Calu3 (cell line): ENCODE measurements around the gene LIF. TPM values are rescaled to one million over a fixed set of nuclear protein-coding genes. Genes with fewer than 3 reads are reported as not detected.

ENCODE experiments used
- BruUV-seq: library from RNA; stranded (reverse); fragments of 400-500 nt; replicated peaks from 2 replicates; lab custom pipeline; 2021; lab: Mats Ljungman, UMichigan
- CTCF ChIA-PET: fragments of 300-600 bp; sonication (Branson Sonifier 250); formaldehyde crosslinking; loops from one replicate; lab custom pipeline; 2022; ENCODE audit warnings: antibody characterized with exemption; lab: Charles Lee
- DNase-seq: peaks from one replicate; pipeline ENCODE4 v3.0.0; 2022
- H3K27ac Mint-ChIP-seq: one replicate; pipeline ENCODE4 v1.8.0; 2022; ENCODE audit warnings: mixed read lengths; ENCODE audit not compliant: unreplicated experiment
- H3K27me3 Mint-ChIP-seq: one replicate; pipeline ENCODE4 v1.8.0; 2022; ENCODE audit warnings: mixed read lengths; ENCODE audit not compliant: unreplicated experiment
- H3K36me3 Mint-ChIP-seq: one replicate; pipeline ENCODE4 v1.8.0; 2022; ENCODE audit warnings: mild to moderate bottlenecking, moderate library complexity, mixed read lengths; ENCODE audit not compliant: insufficient read depth, unreplicated experiment
- H3K4me1 Mint-ChIP-seq: one replicate; pipeline ENCODE4 v1.8.0; 2022; ENCODE audit warnings: mild to moderate bottlenecking, low read depth, mixed read lengths; ENCODE audit not compliant: unreplicated experiment
- H3K4me3 Mint-ChIP-seq: one replicate; pipeline ENCODE4 v1.8.0; 2022; ENCODE audit warnings: mild to moderate bottlenecking, low read depth, moderate library complexity, mixed read lengths; ENCODE audit not compliant: unreplicated experiment
- H3K9me3 Mint-ChIP-seq: one replicate; pipeline ENCODE4 v1.8.0; 2022; ENCODE audit warnings: low read depth, mixed read lengths; ENCODE audit not compliant: unreplicated experiment
- CTCF ChIP-seq: fragments of 200-600 bp; IDR thresholded peaks from one replicate; pipeline ENCODE4 v1.8.0; 2022; ENCODE audit warnings: antibody characterized with exemption; ENCODE audit not compliant: unreplicated experiment
- intact Hi-C: fragments of 100-400 bp; cut with micrococcal nuclease; formaldehyde crosslinking; loops from one replicate; pipeline ENCODE4 v1.10.0; 2022; ENCODE audit not compliant: unreplicated experiment
- total RNA-seq: library from RNA; stranded (reverse); gene quantifications from 2 replicates; pipeline ENCODE4 v1.2.3, GENCODE V29; 2022

LIF gene
- total RNA-seq, 1 experiment from 2014 or later, result 260 TPM

DNA sequence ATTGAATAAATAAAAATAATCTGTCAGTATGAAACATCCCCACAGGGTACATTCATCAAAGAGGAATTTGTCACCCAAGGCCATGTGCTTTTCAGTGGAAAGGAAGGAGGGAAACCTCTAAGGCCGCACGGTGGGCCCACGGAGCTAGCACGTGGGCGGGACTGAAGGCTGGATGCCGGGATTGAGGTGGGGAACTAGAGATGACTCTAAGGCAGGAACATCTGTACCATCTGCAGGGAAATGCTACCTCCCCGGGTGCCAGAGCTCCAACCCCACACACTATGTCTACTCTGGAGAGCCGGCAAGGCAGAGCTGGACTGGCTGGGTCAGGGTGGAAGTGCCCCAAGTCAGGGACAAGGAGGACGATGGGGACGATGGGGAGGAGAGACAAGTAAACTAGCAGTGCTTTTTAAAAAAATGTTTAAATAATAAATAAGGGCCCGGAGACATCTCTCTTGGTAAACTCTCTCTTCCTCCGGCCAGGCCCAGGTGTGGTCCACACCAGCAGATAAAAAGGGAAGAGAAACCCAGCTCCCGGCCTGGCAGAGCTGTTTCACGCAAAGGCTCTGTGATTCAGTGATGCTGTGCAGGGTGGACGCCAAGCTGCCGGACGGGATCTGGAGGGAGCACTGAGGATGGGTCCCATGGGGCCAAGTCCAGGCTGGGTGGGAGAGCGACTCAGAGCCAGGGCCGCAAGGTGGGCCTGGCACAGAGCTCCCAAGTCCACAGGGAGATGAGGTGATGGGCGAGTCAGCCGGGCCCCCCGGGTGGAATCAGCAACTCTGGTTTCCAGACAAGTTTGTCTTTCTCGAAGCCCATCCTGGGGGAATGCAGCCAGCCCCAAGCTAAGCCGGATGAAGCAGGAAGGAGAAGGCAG is 5.8 kb downstream of the LIF start:
- H3K27me3 Mint-ChIP-seq, result no peaks in the 10 kb centered on the region
- CTCF ChIA-PET, result no interaction called here
- H3K36me3 Mint-ChIP-seq, result peaks cover 100% of the 10 kb centered on the region
- H3K27ac Mint-ChIP-seq, result peak overlapping the region; percentile 98
- no peak for DNase-seq
- H3K4me3 Mint-ChIP-seq, result peak overlapping the region; percentile 78
- TSS peak; percentile 0 for BruUV-seq
- peaks cover 82% of the 10 kb centered on the region for H3K4me1 Mint-ChIP-seq
- no peaks in the 10 kb centered on the region for H3K9me3 Mint-ChIP-seq
- no peak for TF ChIP-seq CTCF
- intact Hi-C loops, result no loop called here

DNA sequence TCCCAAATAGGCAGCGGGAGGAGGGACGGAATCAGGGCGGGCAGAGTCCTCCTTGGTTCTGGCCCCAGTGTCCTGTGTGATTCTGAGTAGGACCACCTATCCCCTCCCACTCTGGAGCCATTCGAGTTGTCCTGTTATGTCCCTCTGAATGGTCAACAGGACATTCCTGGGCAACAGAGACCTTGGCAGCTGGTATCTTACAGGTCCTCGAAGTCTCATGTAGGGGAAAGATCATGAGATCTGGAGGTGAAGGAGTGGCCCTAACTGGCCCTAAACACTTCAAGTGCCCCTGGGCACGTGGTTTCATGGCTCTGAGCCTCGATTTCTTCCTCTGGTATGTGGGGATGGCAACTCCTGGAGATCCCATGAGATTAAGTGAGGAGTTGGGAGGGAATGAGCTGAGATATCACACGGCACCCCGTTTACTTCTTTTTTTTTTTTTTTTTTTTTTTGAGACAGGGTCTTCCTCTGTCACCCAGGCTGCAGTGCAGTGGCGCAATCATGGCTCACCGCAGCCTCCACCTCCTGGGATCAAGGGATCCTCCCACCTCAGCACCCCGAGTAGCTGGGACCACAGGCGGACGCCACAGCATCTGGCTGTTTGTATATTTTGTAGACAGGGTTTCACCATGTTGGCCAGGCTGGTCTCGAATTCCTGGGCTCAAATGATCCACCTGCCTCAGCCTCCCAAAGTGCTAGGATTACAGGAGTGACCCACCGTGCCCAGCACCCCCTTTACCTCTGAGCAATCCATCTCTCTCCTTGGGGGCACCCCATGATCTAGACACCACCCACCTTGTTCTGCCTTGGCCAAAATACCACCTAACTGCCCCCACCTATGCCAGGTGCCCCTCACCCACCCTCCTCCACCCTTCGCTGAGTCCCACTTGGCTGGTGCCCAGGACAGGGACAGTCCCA is 6.8 kb downstream of the LIF start:
- peak; percentile 41 for DNase-seq

DNA sequence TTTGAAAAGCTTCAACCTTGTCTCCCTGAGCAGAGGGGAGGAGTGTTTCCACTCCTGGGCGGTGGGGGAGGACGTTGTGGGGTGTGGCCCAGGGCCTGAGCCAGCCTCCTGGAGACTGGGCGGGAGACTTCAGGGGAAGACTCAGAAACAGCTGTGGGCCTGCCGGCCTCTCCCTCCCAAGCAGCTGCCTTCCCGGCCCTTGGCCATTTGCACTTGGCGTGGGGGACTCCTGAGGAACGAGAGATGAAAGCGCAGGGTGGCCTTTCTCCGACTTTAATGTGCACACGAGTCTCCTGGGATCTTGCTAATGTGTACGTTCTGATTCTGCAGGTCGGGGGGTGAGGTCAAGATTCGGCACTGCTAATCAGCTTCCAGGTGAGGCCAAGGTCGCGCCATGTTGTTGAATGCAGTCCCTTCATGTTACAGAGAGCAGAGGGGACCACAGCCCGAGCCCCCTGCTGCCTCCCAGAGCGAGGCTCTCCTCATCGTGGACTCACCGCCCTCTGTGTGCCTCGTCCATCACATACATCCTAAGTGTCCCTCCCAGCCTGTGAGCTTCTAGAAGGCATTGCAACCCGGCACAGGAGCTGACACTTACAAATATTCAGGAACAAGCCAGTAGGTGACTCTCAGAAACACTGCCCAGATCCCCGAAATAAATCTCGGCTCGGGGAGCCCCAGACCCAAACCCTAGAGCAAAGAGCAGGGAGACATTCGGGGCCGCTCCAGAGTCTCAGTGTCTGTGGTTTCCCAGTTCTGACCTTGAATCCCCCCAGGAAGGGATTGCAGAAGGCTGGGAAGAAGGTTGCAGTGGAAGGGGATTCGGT is 7.7 kb downstream of the LIF start:
- H3K4me3 Mint-ChIP-seq, result peak overlapping the region; percentile 33
- peaks cover 80% of the 10 kb centered on the region for H3K4me1 Mint-ChIP-seq
- no peaks in the 10 kb centered on the region for H3K27me3 Mint-ChIP-seq
- intact Hi-C loops, result loop anchor here (5.0 kb wide), 1 partner anchor 132 kb away; no protein-coding TSS in a partner anchor
- peak overlapping the region; percentile 98 for H3K27ac Mint-ChIP-seq
- TF ChIP-seq CTCF, result no peak
- no peaks in the 10 kb centered on the region for H3K9me3 Mint-ChIP-seq
- BruUV-seq, result no TSS peak
- DNase-seq, result peak; percentile 85
- peaks cover 93% of the 10 kb centered on the region for H3K36me3 Mint-ChIP-seq
- CTCF ChIA-PET, result interaction anchor here (0.6 to 1.8 kb wide), 8 partner anchors 26 to 131 kb away, joined by 3 to 6 read pairs (median 4); no protein-coding TSS in a partner anchor

More for the DNA sequence above, 6.8 kb downstream of the LIF start:
- intact Hi-C loops, result loop anchor here (5.0 kb wide), 1 partner anchor 132 kb away; no protein-coding TSS in a partner anchor
- CTCF ChIA-PET, result interaction anchor here (0.6 to 1.8 kb wide), 4 partner anchors 27 to 132 kb away, joined by 3 to 6 read pairs (median 5); no protein-coding TSS in a partner anchor
- Mint-ChIP-seq H3K4me1 (peaks cover 85% of the 10 kb centered on the region), H3K27me3 (no peaks in the 10 kb centered on the region), H3K4me3 (peak overlapping the region; percentile 78), H3K9me3 (no peaks in the 10 kb centered on the region), H3K27ac (peak overlapping the region; percentile 98), H3K36me3 (peaks cover 99% of the 10 kb centered on the region)
- no TSS peak for BruUV-seq
- TF ChIP-seq CTCF, result no peak
